Skeletal muscle satellite cell (primary cell): ENCODE measurements around the gene CST11.

Source experiments
- H3K27me3 ChIP-seq: 2 replicates; pipeline ENCODE4 v1.7.0; 2013; ENCODE audit warnings: low read length; ENCODE audit not compliant: control insufficient read depth, insufficient read depth
- H3K36me3 ChIP-seq: 2 replicates; pipeline ENCODE4 v1.7.0; 2013; ENCODE audit warnings: mild to moderate bottlenecking, control low read depth, low read length; ENCODE audit not compliant: insufficient read depth
- H3K4me1 ChIP-seq: 2 replicates; pipeline ENCODE4 v1.7.0; 2013; ENCODE audit warnings: low read length; ENCODE audit not compliant: control insufficient read depth, insufficient read depth
- H3K4me2 ChIP-seq: 2 replicates; pipeline ENCODE4 v1.7.0; 2013; ENCODE audit warnings: mild to moderate bottlenecking, low read length
- H3K4me3 ChIP-seq: 2 replicates; pipeline ENCODE4 v1.7.0; 2013; ENCODE audit warnings: low read length
- H3K9ac ChIP-seq: 2 replicates; pipeline ENCODE4 v1.7.0; 2013; ENCODE audit warnings: mild to moderate bottlenecking, low read depth, low read length, moderate library complexity
- H3K9me3 ChIP-seq: replicated peaks from 2 replicates; pipeline ENCODE4 v1.7.0; 2013; ENCODE audit warnings: mild to moderate bottlenecking, control low read depth, low read length

The CST11 gene

DNA sequence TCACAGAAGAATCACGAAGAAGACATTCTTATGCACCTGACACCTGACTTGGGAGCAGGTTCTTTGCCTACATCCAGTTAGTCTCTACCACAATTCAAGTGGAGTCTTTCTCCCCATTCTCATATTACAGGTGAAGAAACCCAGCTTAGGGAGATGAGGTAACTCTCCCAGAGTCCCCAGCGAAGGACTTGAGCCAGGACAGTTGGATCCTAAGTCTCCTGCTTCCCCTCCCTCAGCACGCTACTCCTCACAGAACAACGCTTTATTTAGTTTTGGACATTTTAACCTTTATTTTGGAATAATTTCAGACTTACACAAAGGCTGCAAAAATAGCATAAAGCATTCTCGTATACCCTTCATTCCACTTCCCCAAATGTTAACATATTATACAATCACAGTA, 14.0 kb downstream of the CST11 start:
- no peak overlapping the region for H3K4me3 ChIP-seq
- peaks cover 42% of the 10 kb centered on the region for H3K27me3 ChIP-seq
- H3K36me3 ChIP-seq, result no peaks in the 10 kb centered on the region
- H3K9ac ChIP-seq, result no peak overlapping the region
- H3K4me2 ChIP-seq, result no peak overlapping the region
- H3K9me3 ChIP-seq, result no peaks in the 10 kb centered on the region
- H3K4me1 ChIP-seq, result no peaks in the 10 kb centered on the region

DNA sequence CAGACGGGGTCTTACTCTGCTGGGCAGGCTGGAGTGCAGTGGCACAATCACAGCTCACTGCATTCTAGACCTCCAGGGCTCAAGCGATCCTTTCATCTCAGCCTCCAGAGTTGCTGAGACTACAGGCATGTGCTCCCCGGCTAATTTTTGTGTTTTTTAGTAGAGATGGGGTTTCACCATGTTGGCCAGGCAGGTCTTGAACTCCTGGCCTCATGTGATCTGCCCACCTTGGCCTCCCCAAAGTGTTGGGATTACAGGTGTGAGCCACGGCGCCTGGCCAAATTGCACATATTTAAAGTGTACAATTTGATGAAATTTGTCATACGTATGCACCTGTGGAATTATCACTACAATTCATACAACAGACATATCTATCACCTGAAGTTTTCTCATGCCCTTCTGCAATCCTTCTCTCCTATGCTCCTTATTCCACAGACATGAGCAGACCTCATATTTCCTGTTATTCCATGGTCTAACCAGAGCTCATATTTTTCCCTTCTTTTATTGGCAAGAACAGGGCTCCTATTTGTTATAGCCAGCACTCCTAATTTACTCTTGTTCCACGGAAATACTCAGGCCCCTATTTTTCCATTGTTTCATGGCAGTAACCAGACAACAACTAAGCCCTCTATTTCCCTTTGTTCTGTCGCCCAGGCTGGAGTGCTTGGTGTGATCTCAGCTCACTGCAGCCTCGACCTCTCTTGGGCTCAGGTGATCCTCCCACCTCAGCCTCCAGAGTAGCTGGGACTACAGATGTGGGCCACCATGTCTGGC, 15.4 kb downstream of the CST11 start:
- no peaks in the 10 kb centered on the region for H3K36me3 ChIP-seq
- peaks cover 40% of the 10 kb centered on the region for H3K27me3 ChIP-seq
- H3K4me1 ChIP-seq, result no peaks in the 10 kb centered on the region
- H3K9me3 ChIP-seq, result no peaks in the 10 kb centered on the region
- H3K4me3 ChIP-seq, result no peak overlapping the region
- H3K4me2 ChIP-seq, result no peak overlapping the region
- no peak overlapping the region for H3K9ac ChIP-seq

DNA sequence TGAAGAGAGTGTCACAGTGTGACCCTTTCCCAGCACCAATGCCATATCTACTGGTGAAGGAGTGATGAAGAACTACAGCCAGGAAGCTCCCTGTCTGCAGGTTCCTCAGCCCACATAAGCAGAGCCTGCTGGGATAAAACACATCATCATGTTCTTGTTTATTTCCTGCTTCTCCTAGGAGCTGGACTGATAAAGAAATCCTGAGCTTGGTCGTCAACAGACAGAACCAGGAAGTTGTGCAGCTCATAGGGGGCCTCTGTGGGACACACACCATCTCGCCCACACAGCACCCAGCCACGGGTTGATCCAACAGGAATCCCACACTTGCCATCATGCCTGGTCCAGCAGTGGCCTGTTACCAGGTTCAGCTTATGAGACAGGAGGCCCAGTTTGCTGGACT, 16.0 kb downstream of the CST11 start:
- Histone ChIP-seq H3K9ac (no peak overlapping the region), H3K36me3 (no peaks in the 10 kb centered on the region), H3K4me2 (no peak overlapping the region), H3K27me3 (peaks cover 40% of the 10 kb centered on the region), H3K4me1 (no peaks in the 10 kb centered on the region), H3K4me3 (no peak overlapping the region), H3K9me3 (no peaks in the 10 kb centered on the region)

DNA sequence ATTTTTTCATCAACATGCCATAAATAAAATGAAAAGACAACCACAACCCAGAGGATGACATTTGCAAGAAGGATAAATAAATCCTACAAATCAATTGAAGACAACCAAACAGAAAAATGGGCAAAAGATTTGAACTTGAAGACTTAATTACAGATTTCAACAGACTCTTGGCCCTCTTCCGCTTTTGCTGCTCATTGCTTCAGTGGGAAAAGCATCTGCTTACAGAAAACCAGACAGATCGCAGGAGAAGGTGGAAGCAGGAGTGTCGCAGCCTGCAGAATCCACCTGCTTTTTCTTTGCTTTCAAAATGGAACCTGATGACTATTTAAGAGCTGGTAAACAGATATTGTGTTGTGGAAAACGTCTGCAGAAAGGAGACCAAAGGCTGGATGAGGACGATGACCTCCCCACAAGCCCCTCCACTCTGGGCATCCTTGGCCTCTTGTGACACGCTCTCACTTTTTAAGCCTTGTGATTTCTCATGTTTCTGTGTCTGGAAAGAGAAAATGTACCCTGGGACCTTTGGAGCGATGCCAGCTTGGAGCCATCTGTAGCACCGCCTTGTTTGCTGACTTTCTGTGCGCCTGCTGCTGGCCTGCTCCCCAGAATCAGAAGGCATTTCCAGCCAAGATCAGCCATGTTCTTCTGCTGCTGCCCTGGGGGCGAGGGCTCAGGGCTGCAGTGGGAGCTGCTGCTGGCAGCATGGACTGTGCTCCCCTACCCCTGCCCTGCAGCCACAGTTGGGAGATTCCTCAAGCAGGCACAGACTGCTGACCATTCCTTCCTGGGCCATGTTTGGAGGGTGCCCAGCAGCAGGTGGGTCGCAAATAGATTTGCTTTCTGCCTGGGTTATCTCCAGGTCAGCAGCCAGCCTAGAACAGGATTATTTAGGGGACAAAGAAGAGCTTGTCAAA, 16.8 kb downstream of the CST11 start:
- Histone ChIP-seq H3K9me3 (no peaks in the 10 kb centered on the region), H3K4me2 (no peak overlapping the region), H3K4me1 (no peaks in the 10 kb centered on the region), H3K27me3 (peaks cover 40% of the 10 kb centered on the region), H3K4me3 (no peak overlapping the region), H3K9ac (no peak overlapping the region), H3K36me3 (no peaks in the 10 kb centered on the region)

DNA sequence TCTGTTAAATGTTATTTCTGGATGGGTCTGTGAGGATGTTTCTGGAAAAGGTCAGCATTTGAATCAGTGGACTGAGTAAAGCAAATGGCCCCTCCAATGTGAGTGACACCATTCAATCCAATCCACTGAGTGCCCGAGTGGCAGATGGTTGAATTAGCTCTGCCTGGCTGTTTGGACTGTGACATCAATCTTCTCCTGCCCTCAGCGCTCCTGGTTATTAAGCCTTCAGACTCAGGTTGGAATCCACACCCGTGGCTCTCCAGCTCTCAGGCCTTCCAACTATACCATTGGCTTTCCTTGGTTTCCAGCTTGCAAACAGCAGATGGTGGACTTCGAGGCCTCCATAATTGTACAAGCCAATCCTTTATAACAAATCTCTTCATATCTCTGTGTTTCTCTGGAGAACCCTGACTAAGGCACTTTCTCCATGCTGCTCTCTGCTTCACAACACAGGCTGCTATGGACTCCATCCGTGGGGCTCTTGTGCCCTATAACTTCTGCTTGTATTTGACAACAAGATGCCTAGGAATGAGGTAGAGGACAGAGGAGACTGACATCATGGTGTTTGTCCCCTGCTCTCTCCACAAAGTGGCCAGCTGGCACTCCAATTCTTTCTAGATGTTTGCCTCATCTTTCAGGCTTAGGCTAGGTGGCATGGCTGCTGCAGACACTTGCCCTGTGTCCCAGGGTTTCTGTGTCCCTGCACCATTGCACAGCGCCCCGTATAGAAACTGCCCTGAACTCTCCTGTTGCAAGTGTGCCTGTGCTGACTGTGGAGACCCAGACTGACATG, 18.0 kb downstream of the CST11 start:
- Histone ChIP-seq H3K9ac (no peak overlapping the region), H3K27me3 (peaks cover 32% of the 10 kb centered on the region), H3K4me2 (no peak overlapping the region), H3K9me3 (no peaks in the 10 kb centered on the region), H3K4me3 (no peak overlapping the region), H3K4me1 (no peaks in the 10 kb centered on the region), H3K36me3 (no peaks in the 10 kb centered on the region)

DNA sequence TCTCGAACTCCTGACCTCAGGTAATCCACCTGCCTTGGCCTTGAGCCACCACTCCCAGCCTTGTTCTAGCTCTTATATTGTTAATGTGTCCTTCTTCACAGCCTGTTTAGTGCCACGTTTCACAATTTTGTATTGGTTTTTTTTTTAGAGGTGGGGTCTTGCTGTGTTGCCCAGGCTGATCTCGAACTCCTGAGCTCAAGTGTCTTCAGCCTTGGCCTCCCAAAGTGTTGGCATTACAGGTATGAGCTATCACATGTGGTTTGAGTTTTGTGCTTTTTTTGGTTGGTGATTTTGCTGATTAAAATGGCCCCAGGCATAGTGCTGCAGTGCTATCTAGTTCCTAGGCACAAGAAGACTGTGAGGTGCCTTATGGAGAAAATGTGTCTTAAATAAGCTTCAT, 19.0 kb downstream of the CST11 start:
- Histone ChIP-seq H3K9ac (no peak overlapping the region), H3K36me3 (no peaks in the 10 kb centered on the region), H3K4me3 (no peak overlapping the region), H3K27me3 (peaks cover 29% of the 10 kb centered on the region), H3K4me2 (no peak overlapping the region), H3K9me3 (no peaks in the 10 kb centered on the region), H3K4me1 (no peaks in the 10 kb centered on the region)

DNA sequence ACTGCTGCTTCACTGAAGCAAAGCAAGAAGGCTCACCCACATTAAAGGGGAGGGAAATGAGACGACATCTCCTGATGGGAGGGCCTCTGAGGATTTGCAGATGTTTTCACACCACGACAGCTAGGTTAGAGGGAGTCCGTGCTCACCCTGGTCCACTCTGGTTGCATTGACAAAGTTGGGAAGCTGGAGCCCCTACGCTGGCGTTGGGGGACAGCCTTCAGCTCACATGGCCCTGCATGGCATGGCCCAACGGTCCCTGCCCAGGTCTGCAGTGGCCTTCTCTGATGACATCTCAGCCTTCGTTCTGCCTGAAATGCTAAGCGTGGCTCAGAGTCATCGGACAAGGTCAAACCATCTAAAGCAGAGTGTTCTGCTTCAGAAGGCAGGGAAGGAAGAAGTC, 27.5 kb downstream of the CST11 start:
- Histone ChIP-seq H3K9me3 (no peaks in the 10 kb centered on the region), H3K36me3 (no peaks in the 10 kb centered on the region), H3K27me3 (peaks cover 9% of the 10 kb centered on the region), H3K4me1 (peaks cover 4% of the 10 kb centered on the region), H3K9ac (no peak overlapping the region), H3K4me3 (no peak overlapping the region), H3K4me2 (no peak overlapping the region)

DNA sequence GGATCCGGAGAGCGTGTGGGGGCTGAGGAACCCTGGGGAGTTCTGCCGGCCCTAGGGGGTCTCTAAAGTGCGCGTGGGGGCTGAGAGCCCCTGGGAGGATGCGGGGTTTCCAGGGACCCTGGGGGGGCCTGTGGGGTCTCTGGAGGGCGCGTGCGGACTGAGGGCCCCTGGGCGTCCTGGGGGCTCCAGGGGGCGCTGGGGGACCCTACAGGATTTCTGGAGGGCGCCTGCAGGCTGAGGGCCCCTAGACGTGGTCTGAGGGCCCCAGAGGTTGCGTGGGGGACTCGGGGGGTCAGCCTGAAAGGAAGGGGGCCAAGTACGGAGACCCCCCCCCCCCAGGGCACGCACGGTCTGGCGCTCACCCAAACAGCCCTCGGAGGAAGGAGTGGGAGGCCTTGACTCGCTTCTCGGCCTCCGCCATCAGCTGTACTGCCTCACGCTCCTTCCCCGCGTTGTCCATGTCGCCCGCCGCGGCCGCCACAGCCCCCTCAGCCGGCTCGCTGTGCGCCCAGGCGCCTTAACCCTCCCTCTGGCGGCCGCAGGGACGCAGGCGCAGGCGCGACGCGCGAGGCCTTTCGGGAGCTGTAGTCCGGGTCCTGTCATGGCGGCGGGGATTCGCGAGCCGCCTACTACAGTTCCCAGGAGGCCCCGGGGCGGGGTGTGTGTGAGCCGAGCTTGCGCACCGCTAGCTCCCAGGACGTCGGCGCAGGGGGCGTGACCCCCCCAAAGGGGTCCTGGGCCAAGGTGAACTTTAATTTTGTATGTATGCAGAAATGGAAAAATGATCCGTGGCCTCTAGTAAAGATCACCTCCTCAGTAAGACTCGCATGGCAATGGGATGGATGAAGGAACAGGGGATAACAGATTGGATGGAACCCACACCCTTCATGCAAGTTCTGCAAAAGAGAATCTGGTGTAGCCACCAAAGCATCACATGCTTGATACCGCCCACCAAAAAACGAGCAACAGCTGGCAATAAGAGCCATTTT, 31.4 kb downstream of the CST11 start, which contains the start of gene NAPB:
NAPB (minus strand) TSS at position 546 of the 989 bp plus-strand sequence; CDS start at position 460, 86 bp downstream.
- no peaks in the 10 kb centered on the region for H3K36me3 ChIP-seq
- peaks cover 11% of the 10 kb centered on the region for H3K4me1 ChIP-seq
- H3K4me2 ChIP-seq, result peak within 1 kb of the TSS; percentile 83
- peaks cover 9% of the 10 kb centered on the region for H3K27me3 ChIP-seq
- no peaks in the 10 kb centered on the region for H3K9me3 ChIP-seq
- peak within 1 kb of the TSS; percentile 94 for H3K9ac ChIP-seq
- peak within 1 kb of the TSS; percentile 99 for H3K4me3 ChIP-seq

DNA sequence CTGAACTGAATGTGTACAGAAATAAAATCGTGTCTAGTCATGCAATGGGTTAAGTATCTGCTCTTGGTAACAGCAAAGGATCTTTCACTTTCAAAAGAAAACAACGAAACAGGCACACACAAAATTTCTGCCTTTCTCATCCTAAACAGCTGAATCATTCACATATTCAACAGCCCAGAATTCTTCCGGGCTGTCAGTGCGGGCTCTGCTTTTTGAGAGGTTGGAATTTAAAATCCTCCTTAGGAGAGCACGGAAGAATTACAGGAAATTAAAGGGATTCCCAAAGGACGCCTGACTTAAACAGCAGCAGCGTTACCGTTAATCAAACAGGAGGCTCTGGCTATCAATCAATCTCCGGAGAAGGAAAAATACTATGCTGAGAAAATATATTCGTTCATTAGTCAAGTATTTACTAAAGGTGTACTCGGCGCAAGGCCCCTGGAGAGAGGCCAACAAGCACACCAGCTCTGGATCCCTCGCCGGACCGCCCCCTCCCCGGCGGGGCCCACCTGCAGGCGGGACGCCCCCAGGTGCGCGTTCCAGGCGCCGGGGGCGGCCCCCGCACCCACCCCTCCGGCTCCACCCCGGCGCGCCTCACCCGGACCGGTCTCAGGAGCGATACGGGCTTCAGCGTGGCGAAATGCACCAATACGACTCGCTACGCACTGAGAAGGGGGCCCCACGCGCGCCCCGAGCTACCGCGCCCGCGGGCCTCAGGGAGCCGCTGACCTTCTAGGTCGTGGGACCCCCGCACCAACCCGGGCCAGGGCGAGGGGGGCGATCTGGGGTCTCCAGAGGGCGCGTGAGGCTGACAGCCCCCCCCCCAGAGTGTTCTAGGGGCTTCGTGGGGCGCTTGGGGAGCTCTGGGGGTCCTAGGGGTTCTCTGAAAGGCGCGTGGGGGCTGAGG, 32.4 kb downstream of the CST11 start:
- H3K9ac ChIP-seq, result peak overlapping the region; percentile 94
- peak overlapping the region; percentile 83 for H3K4me2 ChIP-seq
- no peaks in the 10 kb centered on the region for H3K36me3 ChIP-seq
- peak overlapping the region; percentile 99 for H3K4me3 ChIP-seq
- H3K9me3 ChIP-seq, result no peaks in the 10 kb centered on the region
- H3K27me3 ChIP-seq, result peaks cover 6% of the 10 kb centered on the region
- peaks cover 11% of the 10 kb centered on the region for H3K4me1 ChIP-seq

DNA sequence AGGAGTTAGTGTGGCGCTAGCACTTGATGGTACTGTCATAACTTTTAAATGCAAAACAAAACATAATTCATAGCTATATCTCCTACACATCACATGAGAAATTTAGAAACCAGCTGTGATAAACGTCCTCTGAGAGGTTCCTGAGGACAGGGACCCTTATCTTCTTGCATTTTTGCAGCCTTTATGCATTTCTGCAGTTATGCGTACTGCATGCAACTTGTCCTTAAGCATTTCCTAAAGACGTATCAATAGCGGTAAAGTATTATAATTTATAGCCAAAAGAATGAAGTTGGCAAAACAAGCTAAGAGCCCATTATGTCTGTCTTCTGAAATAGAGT, 33.0 kb downstream of the CST11 start:
- Histone ChIP-seq H3K36me3 (no peaks in the 10 kb centered on the region), H3K4me1 (peaks cover 11% of the 10 kb centered on the region), H3K4me2 (peak overlapping the region; percentile 83), H3K9ac (peak overlapping the region; percentile 94), H3K27me3 (no peaks in the 10 kb centered on the region), H3K9me3 (no peaks in the 10 kb centered on the region), H3K4me3 (peak overlapping the region; percentile 99)
